ENCODE measurements around the gene MALT1.
A peak's percentile ranks its signal among the peaks of the same experiment; 100 is the strongest.
"Not testable (repeated sequence)": the region's sequence is repeated elsewhere in the genome, so short reads cannot be mapped to it uniquely, and the experiment has no call there.

MALT1 gene

GRCh38 chr18:58671111-58671631 lies at the start of gene MALT1:
MALT1 (plus strand) TSS chr18:58671465; CDS start chr18:58671644, 179 bp downstream.
- FAIRE-seq (no peak), DNase-seq (ENCODE audit: low spot score) (peak; percentile 83)

GRCh38 chr18:58624011-58624410 lies 47.3 kb upstream of the MALT1 start:
- no peak for DNase-seq (ENCODE audit: low spot score)
- no peak for FAIRE-seq

- no peak for DNase-seq (ENCODE audit: low spot score)
- FAIRE-seq: no peak
These were observed 45.4 kb upstream of the MALT1 start for GRCh38 chr18:58625839-58626238.

GRCh38 chr18:58630071-58630470 lies 41.2 kb upstream of the MALT1 start:
- DNase-seq (ENCODE audit: low spot score) (no peak), FAIRE-seq (no peak)

- no peak for DNase-seq (ENCODE audit: low spot score)
- no peak for FAIRE-seq
These were observed 40.0 kb upstream of the MALT1 start for GRCh38 chr18:58631301-58631700.

GRCh38 chr18:58632552-58632951 lies 38.7 kb upstream of the MALT1 start:
- DNase-seq (ENCODE audit: low spot score) (no peak), FAIRE-seq (no peak)

GRCh38 chr18:58633874-58634273 lies 37.4 kb upstream of the MALT1 start:
- no peak for FAIRE-seq
- no peak for DNase-seq (ENCODE audit: low spot score)

GRCh38 chr18:58635891-58636290 lies 35.4 kb upstream of the MALT1 start:
- no peak for FAIRE-seq
- DNase-seq (ENCODE audit: low spot score): no peak

- no peak for FAIRE-seq
- DNase-seq (ENCODE audit: low spot score): no peak
These were observed 34.1 kb upstream of the MALT1 start for GRCh38 chr18:58637197-58637596.

GRCh38 chr18:58637946-58638345 lies 33.3 kb upstream of the MALT1 start:
- no peak for FAIRE-seq
- no peak for DNase-seq (ENCODE audit: low spot score)

GRCh38 chr18:58638441-58638840 lies 32.8 kb upstream of the MALT1 start:
- FAIRE-seq (no peak), DNase-seq (ENCODE audit: low spot score) (no peak)

GRCh38 chr18:58639237-58639636 lies 32.0 kb upstream of the MALT1 start:
- FAIRE-seq: no peak

GRCh38 chr18:58639751-58640427 lies 31.4 kb upstream of the MALT1 start:
- FAIRE-seq (peak; percentile 76), DNase-seq (ENCODE audit: low spot score) (no peak)

More at GRCh38 chr18:58639237-58639636, 32.0 kb upstream of the MALT1 start:
- DNase-seq (ENCODE audit: low spot score): no peak

- FAIRE-seq (no peak), DNase-seq (ENCODE audit: low spot score) (no peak)
These were observed 30.8 kb upstream of the MALT1 start for GRCh38 chr18:58640428-58640805.

GRCh38 chr18:58640891-58641610 lies 30.2 kb upstream of the MALT1 start:
- no peak for FAIRE-seq

GRCh38 chr18:58643557-58643956 lies 27.7 kb upstream of the MALT1 start:
- not testable (repeated sequence) for DNase-seq (ENCODE audit: low spot score); FAIRE-seq

More at GRCh38 chr18:58640891-58641610, 30.2 kb upstream of the MALT1 start:
- DNase-seq (ENCODE audit: low spot score): no peak

- FAIRE-seq: peak; percentile 60
- DNase-seq (ENCODE audit: low spot score): peak; percentile 70
These were observed 25.9 kb upstream of the MALT1 start for GRCh38 chr18:58645398-58645797.

- FAIRE-seq (no peak), DNase-seq (ENCODE audit: low spot score) (no peak)
These were observed 24.9 kb upstream of the MALT1 start for GRCh38 chr18:58646334-58646862.

- FAIRE-seq: no peak
- no peak for DNase-seq (ENCODE audit: low spot score)
These were observed 21.1 kb upstream of the MALT1 start for GRCh38 chr18:58649966-58650816.

GRCh38 chr18:58650830-58651229 lies 20.4 kb upstream of the MALT1 start:
- FAIRE-seq; DNase-seq (ENCODE audit: low spot score): not testable (repeated sequence)

GRCh38 chr18:58653144-58653722 lies 18.0 kb upstream of the MALT1 start:
- FAIRE-seq; DNase-seq (ENCODE audit: low spot score): not testable (repeated sequence)

Data from RCC 7860 (cell line).